K562 (cell line): Measurements from ENCODE around the gene EXTL1. TPM values are rescaled to one million over a fixed set of nuclear protein-coding genes. Genes with fewer than 3 reads are reported as not detected.

Experiments used
- BHLHE40 ChIP-seq: IDR thresholded peaks from 2 replicates; pipeline ENCODE4 v1.6.1; 2011; ENCODE audit warnings: low read length, improper control_type of control experiment
- CSDE1 ChIP-seq, 2 experiments: fragments of 450-650 bp; IDR thresholded peaks; 2 replicates each; pipeline ENCODE4 v1.6.1; 2016; ENCODE audit warnings: mild to moderate bottlenecking in 1 of 2
- CXXC5 ChIP-seq: fragments of 250-450 bp; sonication (Bioruptor Pico); IDR thresholded peaks from 2 replicates; pipeline ENCODE4 v1.8.0; 2022; ENCODE audit warnings: inconsistent platforms, mild to moderate bottlenecking, moderate library complexity
- FOXK2 ChIP-seq, 2 experiments: fragments of 450-650 bp; IDR thresholded peaks in 1 of 2; conservative IDR thresholded peaks in 1 of 2; 2 replicates each; pipeline ENCODE4 v1.6.1; 2016; ENCODE audit warnings: low read depth in 2 of 2, mild to moderate bottlenecking in 1 of 2
- HBP1 ChIP-seq: fragments of 450-650 bp; formaldehyde crosslinking; IDR thresholded peaks from 2 replicates; pipeline ENCODE4 v1.4.0; 2022; ENCODE audit warnings: missing genetic modification characterization
- HDAC1 ChIP-seq, 2 experiments: fragments of 450-650 bp; IDR thresholded peaks; 2 replicates each; pipeline ENCODE4 v1.6.1; 2016 to 2017; ENCODE audit warnings: inconsistent platforms in 1 of 2, mild to moderate bottlenecking in 1 of 2, moderate library complexity in 1 of 2
- OTX1 ChIP-seq: fragments of 450-650 bp; formaldehyde crosslinking; IDR thresholded peaks from 2 replicates; pipeline ENCODE4 v1.4.0; 2022; ENCODE audit warnings: mild to moderate bottlenecking
- TEAD1 ChIP-seq, 2 experiments: fragments of 450-650 bp in 1 of 2; sonication (generic) in 1 of 2; formaldehyde crosslinking; IDR thresholded peaks; 2 replicates each; pipeline versions ENCODE4 v1.4.0 to v1.8.0; 2020 to 2022; ENCODE audit warnings: mild to moderate bottlenecking in 2 of 2, missing genetic modification reagents in 1 of 2
- TEAD2 ChIP-seq: fragments of 450-650 bp; IDR thresholded peaks from 2 replicates; pipeline ENCODE4 v1.6.1; 2016; ENCODE audit warnings: missing genetic modification characterization, control low read depth, missing compliant biosample characterization
- ZBTB49 ChIP-seq: sonication (generic); formaldehyde crosslinking; IDR thresholded peaks from 2 replicates; pipeline ENCODE4 v1.8.0; 2022; ENCODE audit warnings: missing genetic modification reagents, mild to moderate bottlenecking, borderline replicate concordance
- polyA plus RNA-seq, 8 experiments: library from polyadenylated mRNA; depleted of rRNA in 4 of 8; stranded (reverse) in 5 of 8; unstranded in 3 of 8; fragments of >200 nt; fragmentation: Nextera tagmentation in 2 of 8; fragmentation: Illumina TruSeq in 1 of 8; extraction: Ambion mirVana in 2 of 8; extraction: Trizol in 1 of 8; gene quantifications; 2 replicates each; pipeline versions ENCODE4 v1.2.1 to v1.2.3, GENCODE V29; 2011 to 2014; ENCODE audit warnings: inconsistent platforms in 1 of 8, missing spikeins in 1 of 8
- total RNA-seq, 7 experiments: library from RNA; depleted of rRNA in 6 of 7; stranded (reverse); fragments of >200 nt in 6 of 7; fragmentation: Illumina TruSeq in 2 of 7; extraction: Trizol in 2 of 7; gene quantifications; 2 replicates each; pipeline versions ENCODE4 v1.2.1 to v1.2.3, GENCODE V29; 2011 to 2021; ENCODE audit warnings: low replicate concordance in 1 of 7
- TF ChIP-seq, protein P1 (sequence below): sonication (generic); IDR thresholded peaks from 2 replicates; pipeline ENCODE4 v1.6.1; 2016
- TF ChIP-seq, protein P2 (sequence below): sonication (generic); formaldehyde crosslinking; IDR thresholded peaks from 2 replicates; pipeline ENCODE4 v1.8.0; 2023; ENCODE audit warnings: missing genetic modification reagents, mild to moderate bottlenecking, borderline replicate concordance
- TF ChIP-seq, protein P3 (sequence below): fragments of 200-800 bp; sonication (Bioruptor generic); IDR thresholded peaks from 2 replicates; pipeline ENCODE4 v1.6.1; 2017; ENCODE audit warnings: missing genetic modification characterization, missing compliant biosample characterization

EXTL1 gene
- total and polyA plus RNA-seq, 9 of the 15 experiments (the other 6 are each of a cell fraction or from before 2014, with no cell fraction given): 0.04 to 0.23 (median 0.08) TPM; not detected in 3

DNA sequence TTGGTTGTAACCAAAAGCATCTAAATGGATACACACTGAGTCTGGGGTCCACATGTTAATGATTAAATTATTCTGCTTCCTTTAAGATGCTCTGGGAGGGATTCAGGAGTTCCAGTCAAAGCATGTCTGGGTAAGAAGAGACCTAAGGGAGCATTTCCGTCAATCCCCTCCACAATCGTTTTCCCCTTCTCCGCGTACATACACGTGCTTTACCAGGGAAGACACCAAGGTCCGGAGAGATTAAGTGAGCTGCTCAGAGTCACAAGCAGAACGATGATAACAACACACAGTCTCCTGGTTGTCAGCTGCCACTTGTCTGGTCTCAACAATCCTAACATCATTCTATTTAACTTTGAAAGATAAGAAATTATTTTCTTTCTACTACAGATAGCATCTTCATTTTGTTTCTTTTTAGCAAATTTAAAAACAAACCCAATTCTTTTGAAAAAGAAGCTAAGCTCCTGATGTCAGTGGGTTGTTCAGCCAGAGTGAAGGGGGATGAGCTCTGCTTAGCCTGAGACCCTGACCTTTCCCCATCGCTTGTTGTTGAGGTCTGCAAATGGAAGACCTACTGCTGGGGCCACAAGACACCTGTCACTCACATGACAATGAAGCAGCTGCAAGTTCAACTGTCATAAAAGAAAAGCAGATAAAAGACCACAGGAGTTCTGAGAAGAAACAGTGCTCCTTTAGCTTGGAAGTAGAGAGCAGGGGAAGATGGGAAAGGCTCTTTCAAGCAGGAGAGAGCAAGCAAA lies 28.2 kb upstream of the EXTL1 start (continued):
- no peak for TF ChIP-seq HBP1 (CRISPR knock-in tag)
- peak in 1 of 2 experiments; percentile 14; a peak in 1 of 4 replicates for TF ChIP-seq TEAD1 (CRISPR knock-in tag; IDR thresholded peaks at IDR 0.05)
- TF ChIP-seq ZBTB49 (CRISPR knock-in tag): no peak
- TF ChIP-seq HDAC1 (IDR thresholded peaks at IDR 0.05): peak in 1 of 2 experiments; percentile 72; a peak in 2 of 4 replicates
- TF ChIP-seq, protein P1, sequence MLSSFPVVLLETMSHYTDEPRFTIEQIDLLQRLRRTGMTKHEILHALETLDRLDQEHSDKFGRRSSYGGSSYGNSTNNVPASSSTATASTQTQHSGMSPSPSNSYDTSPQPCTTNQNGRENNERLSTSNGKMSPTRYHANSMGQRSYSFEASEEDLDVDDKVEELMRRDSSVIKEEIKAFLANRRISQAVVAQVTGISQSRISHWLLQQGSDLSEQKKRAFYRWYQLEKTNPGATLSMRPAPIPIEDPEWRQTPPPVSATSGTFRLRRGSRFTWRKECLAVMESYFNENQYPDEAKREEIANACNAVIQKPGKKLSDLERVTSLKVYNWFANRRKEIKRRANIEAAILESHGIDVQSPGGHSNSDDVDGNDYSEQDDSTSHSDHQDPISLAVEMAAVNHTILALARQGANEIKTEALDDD: peak; percentile 81
- 0 out of 2 replicates have a peak, but pooled peaks have one; percentile 8 for TF ChIP-seq OTX1 (CRISPR knock-in tag)
- TF ChIP-seq, protein P2, sequence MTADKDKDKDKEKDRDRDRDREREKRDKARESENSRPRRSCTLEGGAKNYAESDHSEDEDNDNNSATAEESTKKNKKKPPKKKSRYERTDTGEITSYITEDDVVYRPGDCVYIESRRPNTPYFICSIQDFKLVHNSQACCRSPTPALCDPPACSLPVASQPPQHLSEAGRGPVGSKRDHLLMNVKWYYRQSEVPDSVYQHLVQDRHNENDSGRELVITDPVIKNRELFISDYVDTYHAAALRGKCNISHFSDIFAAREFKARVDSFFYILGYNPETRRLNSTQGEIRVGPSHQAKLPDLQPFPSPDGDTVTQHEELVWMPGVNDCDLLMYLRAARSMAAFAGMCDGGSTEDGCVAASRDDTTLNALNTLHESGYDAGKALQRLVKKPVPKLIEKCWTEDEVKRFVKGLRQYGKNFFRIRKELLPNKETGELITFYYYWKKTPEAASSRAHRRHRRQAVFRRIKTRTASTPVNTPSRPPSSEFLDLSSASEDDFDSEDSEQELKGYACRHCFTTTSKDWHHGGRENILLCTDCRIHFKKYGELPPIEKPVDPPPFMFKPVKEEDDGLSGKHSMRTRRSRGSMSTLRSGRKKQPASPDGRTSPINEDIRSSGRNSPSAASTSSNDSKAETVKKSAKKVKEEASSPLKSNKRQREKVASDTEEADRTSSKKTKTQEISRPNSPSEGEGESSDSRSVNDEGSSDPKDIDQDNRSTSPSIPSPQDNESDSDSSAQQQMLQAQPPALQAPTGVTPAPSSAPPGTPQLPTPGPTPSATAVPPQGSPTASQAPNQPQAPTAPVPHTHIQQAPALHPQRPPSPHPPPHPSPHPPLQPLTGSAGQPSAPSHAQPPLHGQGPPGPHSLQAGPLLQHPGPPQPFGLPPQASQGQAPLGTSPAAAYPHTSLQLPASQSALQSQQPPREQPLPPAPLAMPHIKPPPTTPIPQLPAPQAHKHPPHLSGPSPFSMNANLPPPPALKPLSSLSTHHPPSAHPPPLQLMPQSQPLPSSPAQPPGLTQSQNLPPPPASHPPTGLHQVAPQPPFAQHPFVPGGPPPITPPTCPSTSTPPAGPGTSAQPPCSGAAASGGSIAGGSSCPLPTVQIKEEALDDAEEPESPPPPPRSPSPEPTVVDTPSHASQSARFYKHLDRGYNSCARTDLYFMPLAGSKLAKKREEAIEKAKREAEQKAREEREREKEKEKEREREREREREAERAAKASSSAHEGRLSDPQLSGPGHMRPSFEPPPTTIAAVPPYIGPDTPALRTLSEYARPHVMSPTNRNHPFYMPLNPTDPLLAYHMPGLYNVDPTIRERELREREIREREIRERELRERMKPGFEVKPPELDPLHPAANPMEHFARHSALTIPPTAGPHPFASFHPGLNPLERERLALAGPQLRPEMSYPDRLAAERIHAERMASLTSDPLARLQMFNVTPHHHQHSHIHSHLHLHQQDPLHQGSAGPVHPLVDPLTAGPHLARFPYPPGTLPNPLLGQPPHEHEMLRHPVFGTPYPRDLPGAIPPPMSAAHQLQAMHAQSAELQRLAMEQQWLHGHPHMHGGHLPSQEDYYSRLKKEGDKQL: no peak
- peak; percentile 24 to 28; a peak in 2 of 4 replicates for TF ChIP-seq FOXK2 (conservative IDR thresholded peaks at IDR 0.05 in 1 of 2, IDR thresholded peaks at IDR 0.05 in 1 of 2; ENCODE audit: low read depth in 2 of 2)
- no peak for TF ChIP-seq TEAD2
- 0 out of 4 replicates have a peak, but pooled peaks of 1 of the 2 experiments have one; percentile 48 for TF ChIP-seq CSDE1 (IDR thresholded peaks at IDR 0.05)
- peak; percentile 72 for TF ChIP-seq BHLHE40
- TF ChIP-seq CXXC5 (CRISPR knock-in tag): peak; percentile 62
- TF ChIP-seq, protein P3, sequence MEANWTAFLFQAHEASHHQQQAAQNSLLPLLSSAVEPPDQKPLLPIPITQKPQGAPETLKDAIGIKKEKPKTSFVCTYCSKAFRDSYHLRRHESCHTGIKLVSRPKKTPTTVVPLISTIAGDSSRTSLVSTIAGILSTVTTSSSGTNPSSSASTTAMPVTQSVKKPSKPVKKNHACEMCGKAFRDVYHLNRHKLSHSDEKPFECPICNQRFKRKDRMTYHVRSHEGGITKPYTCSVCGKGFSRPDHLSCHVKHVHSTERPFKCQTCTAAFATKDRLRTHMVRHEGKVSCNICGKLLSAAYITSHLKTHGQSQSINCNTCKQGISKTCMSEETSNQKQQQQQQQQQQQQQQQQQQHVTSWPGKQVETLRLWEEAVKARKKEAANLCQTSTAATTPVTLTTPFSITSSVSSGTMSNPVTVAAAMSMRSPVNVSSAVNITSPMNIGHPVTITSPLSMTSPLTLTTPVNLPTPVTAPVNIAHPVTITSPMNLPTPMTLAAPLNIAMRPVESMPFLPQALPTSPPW (CRISPR knock-in tag): peak; percentile 41
